Liver (tissue), 9 donors: Measurements from ENCODE around the gene PLCB3. TPM values are rescaled to one million over a fixed set of nuclear protein-coding genes. Genes with fewer than 3 reads are reported as not detected.
A peak's percentile ranks its signal among the peaks of the same experiment; 100 is the strongest.

ENCODE experiments used
- DNase-seq: peaks from one replicate; pipeline ENCODE4 v3.0.0-alpha.2; 2017; ENCODE audit warnings: low spot score
- H3K27ac ChIP-seq, 2 donors: one replicate each; pipeline ENCODE4 v1.7.0; 2013; ENCODE audit warnings: inconsistent platforms in 2 of 2, low read length in 2 of 2, control low read depth in 1 of 2, low read depth in 1 of 2, mild to moderate bottlenecking in 1 of 2
- H3K27me3 ChIP-seq, 4 donors: one replicate each; pipeline versions ENCODE4 v1.6.1 to v1.7.0; 2013; ENCODE audit warnings: low read length in 3 of 4, inconsistent platforms in 1 of 4, mild to moderate bottlenecking in 1 of 4, moderate library complexity in 1 of 4; ENCODE audit not compliant: control insufficient read depth in 4 of 4, insufficient read depth in 4 of 4
- H3K36me3 ChIP-seq, 4 donors: one replicate each; pipeline versions ENCODE4 v1.6.1 to v1.7.0; 2013; ENCODE audit warnings: low read length in 3 of 4, mild to moderate bottlenecking in 3 of 4, low read depth in 1 of 4, moderate library complexity in 1 of 4; ENCODE audit not compliant: control insufficient read depth in 4 of 4, insufficient read depth in 3 of 4
- H3K4me1 ChIP-seq, 4 donors: one replicate each; pipeline versions ENCODE4 v1.6.1 to v1.7.0; 2013; ENCODE audit warnings: low read length in 3 of 4, mild to moderate bottlenecking in 3 of 4, moderate library complexity in 1 of 4; ENCODE audit not compliant: control insufficient read depth in 4 of 4, insufficient read depth in 4 of 4
- H3K4me3 ChIP-seq, 3 donors: one replicate each; pipeline versions ENCODE4 v1.6.1 to v1.7.0; 2013; ENCODE audit warnings: low read length in 3 of 3, control low read depth in 1 of 3, low read depth in 1 of 3, mild to moderate bottlenecking in 1 of 3
- H3K9ac ChIP-seq, 2 donors: one replicate each; pipeline ENCODE4 v1.7.0; 2013; ENCODE audit warnings: low read length in 2 of 2, mild to moderate bottlenecking in 2 of 2, moderate library complexity in 2 of 2, control low read depth in 1 of 2, low read depth in 1 of 2
- H3K9me3 ChIP-seq, 4 donors: one replicate each; pipeline versions ENCODE4 v1.6.1 to v1.7.0; 2013; ENCODE audit warnings: low read length in 3 of 4; ENCODE audit not compliant: control insufficient read depth in 4 of 4
- EGR1 ChIP-seq, 2 donors: IDR thresholded peaks; 2 replicates each; pipeline ENCODE4 v1.6.1; 2016 to 2018; ENCODE audit warnings: antibody characterized with exemption in 2 of 2, low read depth in 2 of 2
- FOXA1 ChIP-seq: IDR thresholded peaks from 2 replicates; pipeline ENCODE4 v1.6.1; 2016; ENCODE audit warnings: antibody characterized with exemption
- FOXA2 ChIP-seq: IDR thresholded peaks from 2 replicates; pipeline ENCODE4 v1.6.1; 2016; ENCODE audit warnings: antibody characterized with exemption
- HNF4A ChIP-seq, 2 donors: conservative IDR thresholded peaks; 2 replicates each; pipeline ENCODE4 v1.6.1; 2016; ENCODE audit warnings: antibody characterized with exemption in 2 of 2, mild to moderate bottlenecking in 2 of 2
- NR2F2 ChIP-seq: IDR thresholded peaks from 2 replicates; pipeline ENCODE4 v1.6.1; 2016; ENCODE audit warnings: antibody characterized with exemption
- RAD21 ChIP-seq, 2 donors: IDR thresholded peaks; 2 replicates each; pipeline ENCODE4 v1.6.1; 2016; ENCODE audit warnings: antibody characterized with exemption in 2 of 2, mild to moderate bottlenecking in 2 of 2
- RXRA ChIP-seq, 2 donors: IDR thresholded peaks; 2 replicates each; pipeline ENCODE4 v1.6.1; 2017 to 2018; ENCODE audit warnings: antibody characterized with exemption in 2 of 2, mild to moderate bottlenecking in 1 of 2
- SP1 ChIP-seq: IDR thresholded peaks from 2 replicates; pipeline ENCODE4 v1.6.1; 2018; ENCODE audit warnings: antibody characterized with exemption, mild to moderate bottlenecking
- WGBS: extraction: QIAGEN DNeasy Blood & Tissue Kit; methylation state at CpG from one replicate; pipeline ENCODE4 v1.1.7; 2013; 5-methylcytosine and 5-hydroxymethylcytosine counted together
- polyA plus RNA-seq, 2 donors: library from polyadenylated mRNA; stranded (reverse) in 1 of 2; unstranded in 1 of 2; fragments of 200-250 nt in 1 of 2; fragments of >200 nt in 1 of 2; fragmentation: Nextera tagmentation in 1 of 2; extraction: Ambion mirVana in 1 of 2; gene quantifications; one replicate each; pipeline versions ENCODE4 v1.2.1 to v1.2.3, GENCODE V29; 2013 to 2015
- total RNA-seq, 2 donors: library from RNA; depleted of rRNA; stranded (reverse); fragments of >200 nt; gene quantifications; one replicate each; pipeline ENCODE4 v1.2.3, GENCODE V29; 2014
- TF ChIP-seq, protein P1 (sequence below): fragments of 150-350 bp; IDR thresholded peaks from 2 replicates; pipeline ENCODE4 v1.5.1; 2017; ENCODE audit warnings: improper control_type of control experiment, low read depth, low read length; ENCODE audit not compliant: missing input control
- TF ChIP-seq, protein P2 (sequence below): IDR thresholded peaks from 2 replicates; pipeline ENCODE4 v1.6.1; 2016; ENCODE audit warnings: antibody characterized with exemption, mild to moderate bottlenecking
- TF ChIP-seq, protein P3 (sequence below): IDR thresholded peaks from 2 replicates; pipeline ENCODE4 v1.6.1; 2016; ENCODE audit warnings: antibody characterized with exemption
- TF ChIP-seq, protein P4 (sequence below): IDR thresholded peaks from 2 replicates; pipeline ENCODE4 v1.6.1; 2016; ENCODE audit warnings: antibody characterized with exemption
- donor health status: healthy.
- donor health status: healthy.
- donor health status: healthy.
- donor health status: healthy.
- donor health status: healthy.

Gene PLCB3
- total and polyA plus RNA-seq, 4 donors = 0.79 to 8.5 (median 5.4) TPM

DNA sequence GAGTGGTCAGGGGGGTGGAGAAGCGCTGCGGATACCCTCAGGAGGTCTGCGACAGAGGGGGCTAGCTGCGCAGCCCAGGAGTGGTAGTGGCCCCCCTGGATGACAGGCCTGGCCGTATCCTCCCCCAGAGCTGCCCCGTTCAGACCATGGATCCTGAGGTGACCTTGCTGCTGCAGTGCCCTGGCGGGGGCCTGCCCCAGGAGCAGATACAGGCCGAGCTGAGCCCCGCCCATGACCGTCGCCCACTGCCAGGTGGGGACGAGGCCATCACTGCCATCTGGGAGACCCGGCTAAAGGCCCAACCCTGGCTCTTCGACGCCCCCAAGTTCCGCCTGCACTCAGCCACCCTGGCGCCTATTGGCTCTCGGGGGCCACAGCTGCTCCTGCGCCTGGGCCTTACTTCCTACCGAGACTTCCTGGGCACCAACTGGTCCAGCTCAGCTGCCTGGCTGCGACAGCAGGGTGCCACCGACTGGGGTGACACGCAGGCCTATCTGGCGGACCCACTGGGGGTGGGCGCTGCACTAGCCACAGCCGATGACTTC, 24.8 kb upstream of the PLCB3 start:
- DNase-seq = no peak
- 21% methylated on average over 26 of the region's 26 CpGs for WGBS

DNA sequence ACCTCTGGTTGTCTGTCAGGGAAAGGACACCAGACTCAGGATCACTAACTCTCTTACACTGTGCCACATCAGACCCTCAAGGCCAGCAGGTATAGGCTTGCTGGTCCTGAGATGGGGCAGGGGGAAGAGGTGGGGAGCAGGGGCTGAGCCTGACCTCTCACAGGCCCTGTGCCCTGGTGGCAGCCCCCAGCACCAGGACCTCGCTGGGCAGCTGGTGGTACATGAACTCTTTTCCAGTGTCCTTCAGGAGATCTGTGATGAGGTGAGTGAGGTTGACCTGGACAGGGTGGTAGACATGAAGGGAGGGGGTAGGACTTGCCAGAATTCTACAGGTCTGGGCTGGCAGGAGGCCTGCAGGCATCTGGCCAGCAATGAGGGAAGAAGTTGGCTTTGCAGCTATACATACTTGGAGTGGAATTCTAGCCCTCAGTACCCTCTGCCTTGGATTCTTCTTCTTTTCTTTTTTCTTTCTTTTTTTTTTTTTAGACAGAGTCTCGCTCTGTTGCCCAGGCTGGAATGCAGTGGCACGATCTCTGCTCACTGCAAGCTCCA, 23.8 kb upstream of the PLCB3 start:
- TF ChIP-seq, protein P1, sequence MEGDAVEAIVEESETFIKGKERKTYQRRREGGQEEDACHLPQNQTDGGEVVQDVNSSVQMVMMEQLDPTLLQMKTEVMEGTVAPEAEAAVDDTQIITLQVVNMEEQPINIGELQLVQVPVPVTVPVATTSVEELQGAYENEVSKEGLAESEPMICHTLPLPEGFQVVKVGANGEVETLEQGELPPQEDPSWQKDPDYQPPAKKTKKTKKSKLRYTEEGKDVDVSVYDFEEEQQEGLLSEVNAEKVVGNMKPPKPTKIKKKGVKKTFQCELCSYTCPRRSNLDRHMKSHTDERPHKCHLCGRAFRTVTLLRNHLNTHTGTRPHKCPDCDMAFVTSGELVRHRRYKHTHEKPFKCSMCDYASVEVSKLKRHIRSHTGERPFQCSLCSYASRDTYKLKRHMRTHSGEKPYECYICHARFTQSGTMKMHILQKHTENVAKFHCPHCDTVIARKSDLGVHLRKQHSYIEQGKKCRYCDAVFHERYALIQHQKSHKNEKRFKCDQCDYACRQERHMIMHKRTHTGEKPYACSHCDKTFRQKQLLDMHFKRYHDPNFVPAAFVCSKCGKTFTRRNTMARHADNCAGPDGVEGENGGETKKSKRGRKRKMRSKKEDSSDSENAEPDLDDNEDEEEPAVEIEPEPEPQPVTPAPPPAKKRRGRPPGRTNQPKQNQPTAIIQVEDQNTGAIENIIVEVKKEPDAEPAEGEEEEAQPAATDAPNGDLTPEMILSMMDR = no peak
- no peak for TF ChIP-seq FOXA2
- TF ChIP-seq HNF4A (conservative IDR thresholded peaks at IDR 0.05) = no peak
- TF ChIP-seq NR2F2 = no peak
- no peak for TF ChIP-seq SP1
- TF ChIP-seq RAD21 (IDR thresholded peaks at IDR 0.05) = no peak
- no peak for TF ChIP-seq FOXA1
- no peak for TF ChIP-seq RXRA (IDR thresholded peaks at IDR 0.05)
- TF ChIP-seq, protein P2, sequence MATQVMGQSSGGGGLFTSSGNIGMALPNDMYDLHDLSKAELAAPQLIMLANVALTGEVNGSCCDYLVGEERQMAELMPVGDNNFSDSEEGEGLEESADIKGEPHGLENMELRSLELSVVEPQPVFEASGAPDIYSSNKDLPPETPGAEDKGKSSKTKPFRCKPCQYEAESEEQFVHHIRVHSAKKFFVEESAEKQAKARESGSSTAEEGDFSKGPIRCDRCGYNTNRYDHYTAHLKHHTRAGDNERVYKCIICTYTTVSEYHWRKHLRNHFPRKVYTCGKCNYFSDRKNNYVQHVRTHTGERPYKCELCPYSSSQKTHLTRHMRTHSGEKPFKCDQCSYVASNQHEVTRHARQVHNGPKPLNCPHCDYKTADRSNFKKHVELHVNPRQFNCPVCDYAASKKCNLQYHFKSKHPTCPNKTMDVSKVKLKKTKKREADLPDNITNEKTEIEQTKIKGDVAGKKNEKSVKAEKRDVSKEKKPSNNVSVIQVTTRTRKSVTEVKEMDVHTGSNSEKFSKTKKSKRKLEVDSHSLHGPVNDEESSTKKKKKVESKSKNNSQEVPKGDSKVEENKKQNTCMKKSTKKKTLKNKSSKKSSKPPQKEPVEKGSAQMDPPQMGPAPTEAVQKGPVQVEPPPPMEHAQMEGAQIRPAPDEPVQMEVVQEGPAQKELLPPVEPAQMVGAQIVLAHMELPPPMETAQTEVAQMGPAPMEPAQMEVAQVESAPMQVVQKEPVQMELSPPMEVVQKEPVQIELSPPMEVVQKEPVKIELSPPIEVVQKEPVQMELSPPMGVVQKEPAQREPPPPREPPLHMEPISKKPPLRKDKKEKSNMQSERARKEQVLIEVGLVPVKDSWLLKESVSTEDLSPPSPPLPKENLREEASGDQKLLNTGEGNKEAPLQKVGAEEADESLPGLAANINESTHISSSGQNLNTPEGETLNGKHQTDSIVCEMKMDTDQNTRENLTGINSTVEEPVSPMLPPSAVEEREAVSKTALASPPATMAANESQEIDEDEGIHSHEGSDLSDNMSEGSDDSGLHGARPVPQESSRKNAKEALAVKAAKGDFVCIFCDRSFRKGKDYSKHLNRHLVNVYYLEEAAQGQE = no peak
- TF ChIP-seq, protein P3, sequence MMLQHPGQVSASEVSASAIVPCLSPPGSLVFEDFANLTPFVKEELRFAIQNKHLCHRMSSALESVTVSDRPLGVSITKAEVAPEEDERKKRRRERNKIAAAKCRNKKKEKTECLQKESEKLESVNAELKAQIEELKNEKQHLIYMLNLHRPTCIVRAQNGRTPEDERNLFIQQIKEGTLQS = no peak
- TF ChIP-seq, protein P4, sequence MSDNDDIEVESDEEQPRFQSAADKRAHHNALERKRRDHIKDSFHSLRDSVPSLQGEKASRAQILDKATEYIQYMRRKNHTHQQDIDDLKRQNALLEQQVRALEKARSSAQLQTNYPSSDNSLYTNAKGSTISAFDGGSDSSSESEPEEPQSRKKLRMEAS = no peak
- no peak for TF ChIP-seq EGR1 (IDR thresholded peaks at IDR 0.05; ENCODE audit: low read depth in 2 of 2)
- H3K4me3 ChIP-seq = peak overlapping the region in 1 of 3 donors; percentile 51
- no peak overlapping the region for H3K27ac ChIP-seq
- H3K9ac ChIP-seq = peak overlapping the region in 1 of 2 donors; percentile 89
- peaks cover 14 to 47% (median 30%) of the 10 kb centered on the region in 4 donors for H3K4me1 ChIP-seq
- H3K36me3 ChIP-seq = peaks cover 0 to 14% (median 6%) of the 10 kb centered on the region in 4 donors
- H3K27me3 ChIP-seq = no peaks in the 10 kb centered on the region
- no peak for DNase-seq
- WGBS = 88% methylated on average over 3 of the region's 3 CpGs
- no peaks in the 10 kb centered on the region for H3K9me3 ChIP-seq

More for the DNA sequence above, 24.8 kb upstream of the PLCB3 start:
- no peaks in the 10 kb centered on the region for H3K9me3 ChIP-seq
- peaks cover 14 to 47% (median 30%) of the 10 kb centered on the region in 4 donors for H3K4me1 ChIP-seq
- H3K27ac ChIP-seq = peak overlapping the region; percentile 52 to 92
- H3K9ac ChIP-seq = peak overlapping the region; percentile 14 to 89
- peak overlapping the region; percentile 51 to 97 (median 67) for H3K4me3 ChIP-seq
- H3K36me3 ChIP-seq = peaks cover 0 to 14% (median 6%) of the 10 kb centered on the region in 4 donors
- no peaks in the 10 kb centered on the region for H3K27me3 ChIP-seq
- peak in 1 of 2 donors; percentile 24 for TF ChIP-seq RXRA (IDR thresholded peaks at IDR 0.05)
- TF ChIP-seq, protein P4 = no peak
